C4-2B (cell line): ENCODE results near the gene USP32.

Experiments used
- CTCF ChIP-seq: fragments of 450-650 bp; conservative IDR thresholded peaks from 2 replicates; pipeline ENCODE4 v1.5.1; 2017; ENCODE audit warnings: mild to moderate bottlenecking
- ZFX ChIP-seq: fragments of 450-650 bp; IDR thresholded peaks from 2 replicates; pipeline ENCODE4 v1.6.1; 2017

GRCh38 chr17:60392845-60393702 lies 1.1 kb upstream of the USP32 start:
- TF ChIP-seq CTCF (no peak), ZFX (no peak)
